ENCODE measurements around the gene SPECC1L. TPM values are rescaled to one million over a fixed set of nuclear protein-coding genes. Genes with fewer than 3 reads are reported as not detected.

SPECC1L gene
- total RNA-seq, 1 experiment from 2014 or later: 40.8 TPM

GRCh38 chr22:24410110-24410856 lies 139.7 kb downstream of the SPECC1L start:
- DNase-seq (ENCODE audit: low read depth, low spot score) (no peak), ATAC-seq (peak; percentile 45; the same call in 1 of the 2 replicates)
- Histone ChIP-seq H2AFZ (ENCODE audit: low read depth, low read length, poor library complexity, severe bottlenecking) (no peak overlapping the region), H3K36me3 (ENCODE audit: control insufficient read depth in 1 of 2, insufficient read depth in 2 of 2, low read length in 2 of 2) (peaks cover 5 to 9% of the 10 kb centered on the region in 2 experiments; a peak in 3 of 4 replicates), H3K9me2 (ENCODE audit: insufficient read depth) (no peaks in the 10 kb centered on the region), H3K27me3 (ENCODE audit: insufficient read depth, low read length) (no peaks in the 10 kb centered on the region), H3K9me3 (ENCODE audit: control insufficient read depth in 1 of 2, insufficient read depth in 1 of 2, low read depth in 1 of 2, low read length in 2 of 2) (no peaks in the 10 kb centered on the region), H3K27ac (ENCODE audit: low read depth, low read length) (no peak overlapping the region), H4K20me1 (ENCODE audit: insufficient read depth) (no peaks in the 10 kb centered on the region), H3K4me3 (replicated peaks in 1 of 2; ENCODE audit: low read depth in 1 of 2, low read length in 2 of 2) (no peak overlapping the region), H3K4me1 (ENCODE audit: control insufficient read depth in 1 of 2, insufficient read depth in 2 of 2, low read length in 2 of 2) (peaks cover 0 to 8% of the 10 kb centered on the region in 2 experiments; a peak in 1 of 4 replicates), H3K4me2 (ENCODE audit: low read length) (no peak overlapping the region), H3K79me2 (ENCODE audit: insufficient read depth, low read length) (no peaks in the 10 kb centered on the region; the same call in 1 of the 2 replicates), H3K9ac (ENCODE audit: low read length) (no peak overlapping the region)
- CTCF ChIA-PET: no interaction called here
- RAD21 ChIA-PET (ENCODE audit: low non-redundant PET in 1 of 2, low total read pairs in 2 of 2, uncharacterized antibody in 2 of 2, unreplicated experiment in 2 of 2): no interaction called here
- POLR2A ChIA-PET: no interaction called here
- intact Hi-C loops (cut with micrococcal nuclease): no loop called here
- no peak for TF ChIP-seq FOSL1 (IDR thresholded peaks at IDR 0.05; ENCODE audit: low read depth)
- TF ChIP-seq EZH2phosphoT487 (IDR thresholded peaks at IDR 0.05; ENCODE audit: borderline replicate concordance): no peak
- no peak for TF ChIP-seq YY1 (IDR thresholded peaks at IDR 0.05; ENCODE audit: extremely low read depth, insufficient replicate concordance, low read depth, low read length)
- no peak for TF ChIP-seq TCF7L2 (IDR thresholded peaks at IDR 0.05; ENCODE audit: borderline replicate concordance, extremely low read depth, insufficient read depth, insufficient read length)
- TF ChIP-seq CTCF (IDR thresholded peaks at IDR 0.05 in 2 of 3, conservative IDR thresholded peaks at IDR 0.05 in 1 of 3; ENCODE audit: borderline replicate concordance in 1 of 3, insufficient read depth in 1 of 3, low read depth in 2 of 3, low read length in 2 of 3): no peak
- TF ChIP-seq JUND (IDR thresholded peaks at IDR 0.05): no peak
- TF ChIP-seq MAX (IDR thresholded peaks at IDR 0.05): no peak
- TF ChIP-seq RAD21 (IDR thresholded peaks at IDR 0.05; ENCODE audit: low read depth): no peak
- TF ChIP-seq REST (IDR thresholded peaks at IDR 0.05; ENCODE audit: low read depth): no peak
- no peak for TF ChIP-seq ATF3 (IDR thresholded peaks at IDR 0.05)
- TF ChIP-seq CEBPB (IDR thresholded peaks at IDR 0.05; ENCODE audit: low read depth): no peak
- TF ChIP-seq ZBTB33 (IDR thresholded peaks at IDR 0.05; ENCODE audit: extremely low read depth, insufficient replicate concordance, low read length): no peak
- TF ChIP-seq SIN3A (IDR thresholded peaks at IDR 0.05; ENCODE audit: low read depth): no peak
- no peak for TF ChIP-seq POLR2A (IDR thresholded peaks at IDR 0.05; ENCODE audit: borderline replicate concordance, extremely low read depth, insufficient read depth, insufficient read length)
- no peak for TF ChIP-seq ELF1 (IDR thresholded peaks at IDR 0.05; ENCODE audit: borderline replicate concordance, low read depth)
- no TSS peak for BruUV-seq (replicated peaks)
